HCT116 (cell line): ENCODE data around the gene YKT6. TPM values are rescaled to one million over a fixed set of nuclear protein-coding genes. Genes with fewer than 3 reads are reported as not detected.

Experiments
- ATAC-seq: fragments of 200-7000 bp; cut with Tn5 transposase; 2 replicates; pipeline ENCODE4 v1.9.1; 2020; ENCODE audit warnings: mild to moderate bottlenecking, moderate library complexity
- BruUV-seq: library from RNA; stranded (reverse); fragments of 400-500 nt; replicated peaks from 2 replicates; lab custom pipeline; 2021; lab: Mats Ljungman, UMichigan
- CTCF ChIA-PET: fragments of 300-600 bp; sonication (Branson Sonifier 250); formaldehyde crosslinking; loops from one replicate; lab custom pipeline; 2021; ENCODE audit warnings: antibody characterized with exemption; lab: Charles Lee
- POLR2A ChIA-PET: fragments of 300-600, 350-600 bp; sonication (Branson Sonifier 250); formaldehyde crosslinking; loops from one replicate; lab custom pipeline; 2021; ENCODE audit warnings: antibody characterized with exemption; lab: Charles Lee
- RAD21 ChIA-PET, 2 experiments: fragments of 300-600 bp; sonication (Branson Sonifier 250); formaldehyde crosslinking; loops; one replicate each; lab custom pipeline; 2023; ENCODE audit warnings: low total read pairs in 2 of 2; ENCODE audit not compliant: uncharacterized antibody in 2 of 2, unreplicated experiment in 2 of 2, low non-redundant PET in 1 of 2; lab: Charles Lee
- DNase-seq: peaks from one replicate; pipeline ENCODE4 v3.0.0-alpha.2; 2010; ENCODE audit warnings: low read depth, low spot score
- H2AFZ ChIP-seq: fragments of 200-600 bp; shearing (Covaris generic), sonication (generic); 2 replicates; pipeline ENCODE4 v1.6.1; 2017; ENCODE audit warnings: low read depth, mixed run types, mixed read lengths, antibody characterized with exemption, low read length; ENCODE audit not compliant: poor library complexity, severe bottlenecking
- H3K27ac ChIP-seq: 2 replicates; pipeline ENCODE4 v1.5.1; 2012; ENCODE audit warnings: low read depth, low read length
- H3K27me3 ChIP-seq: fragments of 200-600 bp; sonication (generic); 2 replicates; pipeline ENCODE4 v1.6.1; 2016; ENCODE audit warnings: mixed run types, low read length, mixed read lengths; ENCODE audit not compliant: insufficient read depth
- H3K36me3 ChIP-seq, 2 experiments: fragments of 200-500 bp in 1 of 2; fragments of 200-600 bp in 1 of 2; sonication (Bioruptor generic) in 1 of 2; sonication (generic) in 1 of 2; 2 replicates each; pipeline versions ENCODE4 v1.5.1 to v1.6.1; 2014 to 2016; ENCODE audit warnings: low read length in 2 of 2, inconsistent platforms in 1 of 2, mixed read lengths in 1 of 2, mixed run types in 1 of 2; ENCODE audit not compliant: insufficient read depth in 2 of 2, control insufficient read depth in 1 of 2
- H3K4me1 ChIP-seq, 2 experiments: fragments of 200-600 bp in 1 of 2; sonication (generic) in 1 of 2; 2 replicates each; pipeline versions ENCODE4 v1.5.1 to v1.6.1; 2012 to 2017; ENCODE audit warnings: low read length in 2 of 2, inconsistent platforms in 1 of 2, mild to moderate bottlenecking in 1 of 2, mixed read lengths in 1 of 2, mixed run types in 1 of 2, moderate library complexity in 1 of 2; ENCODE audit not compliant: insufficient read depth in 2 of 2, control insufficient read depth in 1 of 2
- H3K4me2 ChIP-seq: fragments of 200-600 bp; sonication (generic); 2 replicates; pipeline ENCODE4 v1.6.1; 2017; ENCODE audit warnings: mixed run types, low read length, mixed read lengths
- H3K4me3 ChIP-seq, 2 experiments: fragments of 200-600 bp in 1 of 2; sonication (generic) in 1 of 2; replicated peaks in 1 of 2; 2 replicates each; pipeline ENCODE4 v1.5.1; 2011 to 2016; ENCODE audit warnings: low read length in 2 of 2, control low read depth in 1 of 2, low read depth in 1 of 2, mild to moderate bottlenecking in 1 of 2, mixed read lengths in 1 of 2, mixed run types in 1 of 2
- H3K79me2 ChIP-seq: fragments of 200-600 bp; sonication (generic); 2 replicates; pipeline ENCODE4 v1.6.1; 2017; ENCODE audit warnings: mild to moderate bottlenecking, mixed run types, low read length, moderate library complexity, mixed read lengths; ENCODE audit not compliant: insufficient read depth
- H3K9ac ChIP-seq: fragments of 200-600 bp; sonication (generic); 2 replicates; pipeline ENCODE4 v1.6.1; 2016; ENCODE audit warnings: low read length, mixed read lengths
- H3K9me2 ChIP-seq: fragments of 200-600 bp; sonication (generic), shearing (Covaris generic); 2 replicates; pipeline ENCODE4 v1.6.1; 2017; ENCODE audit warnings: mixed run types, mild to moderate bottlenecking, moderate library complexity; ENCODE audit not compliant: insufficient read depth
- H3K9me3 ChIP-seq, 2 experiments: fragments of 200-500 bp in 1 of 2; fragments of 200-600 bp in 1 of 2; sonication (Bioruptor generic) in 1 of 2; sonication (generic) in 1 of 2; 2 replicates each; pipeline ENCODE4 v1.6.1; 2014 to 2017; ENCODE audit warnings: low read length in 2 of 2, mixed read lengths in 2 of 2, inconsistent platforms in 1 of 2, low read depth in 1 of 2, mild to moderate bottlenecking in 1 of 2, mixed run types in 1 of 2, moderate library complexity in 1 of 2; ENCODE audit not compliant: control insufficient read depth in 1 of 2, insufficient read depth in 1 of 2
- H4K20me1 ChIP-seq: fragments of 200-600 bp; sonication (generic), shearing (Covaris generic); 2 replicates; pipeline ENCODE4 v1.6.1; 2017; ENCODE audit warnings: mixed run types, mild to moderate bottlenecking, moderate library complexity; ENCODE audit not compliant: insufficient read depth
- ATF3 ChIP-seq: IDR thresholded peaks from 2 replicates; pipeline ENCODE4 v1.6.1; 2012
- CBX3 ChIP-seq: IDR thresholded peaks from 2 replicates; pipeline ENCODE4 v1.6.1; 2012; ENCODE audit warnings: low read depth
- CEBPB ChIP-seq: IDR thresholded peaks from 2 replicates; pipeline ENCODE4 v1.6.1; 2012; ENCODE audit warnings: low read depth
- EGR1 ChIP-seq: IDR thresholded peaks from 2 replicates; pipeline ENCODE4 v1.6.1; 2012; ENCODE audit warnings: low read depth
- ELF1 ChIP-seq: IDR thresholded peaks from 2 replicates; pipeline ENCODE4 v1.6.1; 2012; ENCODE audit warnings: low read depth, borderline replicate concordance
- EZH2 ChIP-seq: fragments of 200-600 bp; sonication (generic); IDR thresholded peaks from 2 replicates; pipeline ENCODE4 v1.6.1; 2017; ENCODE audit warnings: antibody characterized with exemption, mixed run types
- JUND ChIP-seq: IDR thresholded peaks from 2 replicates; pipeline ENCODE4 v1.6.1; 2012
- POLR2A ChIP-seq: IDR thresholded peaks from 2 replicates; pipeline ENCODE4 v1.7.0; 2011; ENCODE audit warnings: borderline replicate concordance; ENCODE audit not compliant: insufficient read depth, insufficient read length; ENCODE audit errors: extremely low read depth
- POLR2AphosphoS5 ChIP-seq: IDR thresholded peaks from 2 replicates; pipeline ENCODE4 v1.6.1; 2011; ENCODE audit warnings: mild to moderate bottlenecking, low read depth, low read length, moderate library complexity
- REST ChIP-seq: IDR thresholded peaks from 2 replicates; pipeline ENCODE4 v1.6.1; 2012; ENCODE audit warnings: low read depth
- SIN3A ChIP-seq: IDR thresholded peaks from 2 replicates; pipeline ENCODE4 v1.6.1; 2012; ENCODE audit warnings: low read depth
- SP1 ChIP-seq: IDR thresholded peaks from 2 replicates; pipeline ENCODE4 v1.6.1; 2012; ENCODE audit warnings: low read depth
- SRF ChIP-seq: IDR thresholded peaks from 2 replicates; pipeline ENCODE4 v1.6.1; 2012; ENCODE audit warnings: low read depth
- TCF7L2 ChIP-seq: IDR thresholded peaks from 2 replicates; pipeline ENCODE4 v1.7.0; 2011; ENCODE audit warnings: borderline replicate concordance, inconsistent platforms; ENCODE audit not compliant: insufficient read depth, insufficient read length; ENCODE audit errors: extremely low read depth
- YY1 ChIP-seq: IDR thresholded peaks from 2 replicates; pipeline ENCODE4 v1.6.1; 2011; ENCODE audit warnings: low read length, low read depth, moderate library complexity, mild to moderate bottlenecking; ENCODE audit not compliant: insufficient replicate concordance; ENCODE audit errors: extremely low read depth
- ZBTB33 ChIP-seq: IDR thresholded peaks from 2 replicates; pipeline ENCODE4 v1.6.1; 2011; ENCODE audit warnings: mild to moderate bottlenecking, low read length, moderate library complexity; ENCODE audit not compliant: insufficient replicate concordance; ENCODE audit errors: extremely low read depth
- ZFX ChIP-seq: fragments of 450-650 bp; IDR thresholded peaks from 2 replicates; pipeline ENCODE4 v1.6.1; 2017
- ZNF274 ChIP-seq: fragments of 200-500 bp; sonication (Bioruptor generic); IDR thresholded peaks from 2 replicates; pipeline ENCODE4 v1.6.1; 2014; ENCODE audit warnings: mild to moderate bottlenecking, low read depth, low read length, inconsistent platforms
- intact Hi-C: fragments of 100-400 bp; cut with micrococcal nuclease; formaldehyde crosslinking; loops from 2 replicates; pipeline ENCODE4 v1.10.0; 2022
- total RNA-seq: library from RNA; stranded (reverse); gene quantifications from one replicate; pipeline ENCODE4 v1.2.1, GENCODE V29; 2021; ENCODE audit not compliant: unreplicated experiment
- TF ChIP-seq, protein P1 (sequence below): IDR thresholded peaks from 2 replicates; pipeline ENCODE4 v1.6.1; 2012
- TF ChIP-seq, protein P2 (sequence below), 3 experiments: fragments of 200-600 bp in 1 of 3; sonication (generic) in 1 of 3; IDR thresholded peaks in 2 of 3; conservative IDR thresholded peaks in 1 of 3; 2 replicates each; pipeline ENCODE4 v1.5.1; 2012 to 2017; ENCODE audit warnings: low read depth in 2 of 3, low read length in 2 of 3, antibody characterized with exemption in 1 of 3, borderline replicate concordance in 1 of 3, control low read depth in 1 of 3, mild to moderate bottlenecking in 1 of 3, mixed read lengths in 1 of 3, mixed run types in 1 of 3, moderate library complexity in 1 of 3; ENCODE audit not compliant: insufficient read depth in 1 of 3

YKT6 gene
- total RNA-seq, 1 experiment from 2014 or later, result 84.8 TPM

DNA sequence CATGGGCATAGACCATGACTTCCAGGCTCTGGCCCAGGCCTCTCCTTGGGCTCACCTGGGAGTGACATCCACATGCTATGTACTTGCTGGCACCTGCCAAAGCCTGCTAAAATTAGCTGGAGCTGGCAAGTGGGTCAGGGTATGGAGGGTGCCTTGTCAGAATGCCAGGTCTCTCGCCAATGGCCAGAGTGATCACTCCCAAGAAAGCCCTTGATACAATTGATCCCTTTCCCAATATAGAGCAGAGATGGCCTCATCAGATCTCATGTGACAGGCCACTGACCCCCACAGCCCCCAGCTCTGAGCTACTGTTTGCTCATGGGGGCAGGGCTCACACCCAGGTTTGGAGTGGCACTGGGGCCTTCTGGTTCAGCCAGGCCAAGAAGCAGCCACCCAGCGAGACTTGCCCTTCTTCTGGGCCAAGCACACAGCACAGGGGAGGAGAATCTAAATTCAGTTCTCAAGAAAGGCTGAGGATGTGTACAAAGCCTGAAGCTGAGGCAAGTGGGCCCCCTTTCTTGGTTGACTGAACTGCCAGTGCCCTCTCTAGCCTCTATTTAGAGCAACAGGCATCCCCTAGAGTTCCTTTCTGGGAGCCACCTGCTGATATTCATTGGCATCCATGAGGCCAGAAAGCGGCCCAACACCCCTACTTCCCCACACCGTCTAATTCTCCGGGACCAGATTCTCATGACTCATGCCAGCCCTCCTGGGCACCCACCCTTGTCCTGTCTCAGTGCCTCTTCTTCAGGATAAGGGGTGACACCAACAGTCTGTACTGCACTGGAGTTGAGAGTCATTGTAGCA is 40.8 kb upstream of the YKT6 start:
- Histone ChIP-seq H3K27ac (no peak overlapping the region), H3K4me1 (peaks cover 0 to 3% of the 10 kb centered on the region in 2 experiments; a peak in 1 of 4 replicates), H3K27me3 (no peaks in the 10 kb centered on the region), H3K79me2 (no peaks in the 10 kb centered on the region), H3K9me3 (no peaks in the 10 kb centered on the region), H3K4me2 (no peak overlapping the region), H2AFZ (no peak overlapping the region), H4K20me1 (no peaks in the 10 kb centered on the region), H3K9ac (no peak overlapping the region), H3K4me3 (no peak overlapping the region), H3K36me3 (no peaks in the 10 kb centered on the region), H3K9me2 (no peaks in the 10 kb centered on the region)
- no TSS peak for BruUV-seq
- POLR2A ChIA-PET, result no interaction called here
- intact Hi-C loops, result no loop called here
- TF ChIP-seq JUND (no peak), EZH2 (no peak), CBX3 (no peak), SP1 (no peak), ATF3 (no peak), SIN3A (no peak), ZBTB33 (no peak), TCF7L2 (no peak), ZNF274 (no peak), ZFX (no peak), SRF (no peak), YY1 (no peak), CEBPB (no peak), POLR2AphosphoS5 (no peak), EGR1 (no peak), REST (no peak), ELF1 (no peak), POLR2A (no peak)
- TF ChIP-seq, protein P1, sequence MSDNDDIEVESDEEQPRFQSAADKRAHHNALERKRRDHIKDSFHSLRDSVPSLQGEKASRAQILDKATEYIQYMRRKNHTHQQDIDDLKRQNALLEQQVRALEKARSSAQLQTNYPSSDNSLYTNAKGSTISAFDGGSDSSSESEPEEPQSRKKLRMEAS, result no peak
- TF ChIP-seq, protein P2, sequence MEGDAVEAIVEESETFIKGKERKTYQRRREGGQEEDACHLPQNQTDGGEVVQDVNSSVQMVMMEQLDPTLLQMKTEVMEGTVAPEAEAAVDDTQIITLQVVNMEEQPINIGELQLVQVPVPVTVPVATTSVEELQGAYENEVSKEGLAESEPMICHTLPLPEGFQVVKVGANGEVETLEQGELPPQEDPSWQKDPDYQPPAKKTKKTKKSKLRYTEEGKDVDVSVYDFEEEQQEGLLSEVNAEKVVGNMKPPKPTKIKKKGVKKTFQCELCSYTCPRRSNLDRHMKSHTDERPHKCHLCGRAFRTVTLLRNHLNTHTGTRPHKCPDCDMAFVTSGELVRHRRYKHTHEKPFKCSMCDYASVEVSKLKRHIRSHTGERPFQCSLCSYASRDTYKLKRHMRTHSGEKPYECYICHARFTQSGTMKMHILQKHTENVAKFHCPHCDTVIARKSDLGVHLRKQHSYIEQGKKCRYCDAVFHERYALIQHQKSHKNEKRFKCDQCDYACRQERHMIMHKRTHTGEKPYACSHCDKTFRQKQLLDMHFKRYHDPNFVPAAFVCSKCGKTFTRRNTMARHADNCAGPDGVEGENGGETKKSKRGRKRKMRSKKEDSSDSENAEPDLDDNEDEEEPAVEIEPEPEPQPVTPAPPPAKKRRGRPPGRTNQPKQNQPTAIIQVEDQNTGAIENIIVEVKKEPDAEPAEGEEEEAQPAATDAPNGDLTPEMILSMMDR (IDR thresholded peaks at IDR 0.05 in 2 of 3, conservative IDR thresholded peaks at IDR 0.05 in 1 of 3; ENCODE audit: borderline replicate concordance in 1 of 3, insufficient read depth in 1 of 3, low read depth in 2 of 3, low read length in 2 of 3), result no peak
- ATAC-seq (no peak), DNase-seq (no peak)
- RAD21 ChIA-PET, result no interaction called here
- CTCF ChIA-PET, result no interaction called here
